ENCODE measurements around the gene CEMP1.
A peak's percentile ranks its signal among the peaks of the same experiment; 100 is the strongest.

- peak in 1 of 4 experiments; percentile 14 for TF ChIP-seq CTCF (IDR thresholded peaks at IDR 0.05)
- no peak for TF ChIP-seq POLR2A (IDR thresholded peaks at IDR 0.05)
Measured at GRCh38 chr16:2532494-2533141, 1.4 kb upstream of the CEMP1 start.

Data from uterus (tissue), 2 donors.